NCI-H1930 (cell line): ENCODE measurements around the gene PLXNB1.
"Not testable (repeated sequence)": the region's sequence is repeated elsewhere in the genome, so short reads cannot be mapped to it uniquely, and the experiment has no call there.

Experiments used
- DNase-seq, 2 experiments: peaks; one replicate each; lab custom pipeline; 2025; lab: John Stamatoyannopoulos, UW

The PLXNB1 gene

DNA sequence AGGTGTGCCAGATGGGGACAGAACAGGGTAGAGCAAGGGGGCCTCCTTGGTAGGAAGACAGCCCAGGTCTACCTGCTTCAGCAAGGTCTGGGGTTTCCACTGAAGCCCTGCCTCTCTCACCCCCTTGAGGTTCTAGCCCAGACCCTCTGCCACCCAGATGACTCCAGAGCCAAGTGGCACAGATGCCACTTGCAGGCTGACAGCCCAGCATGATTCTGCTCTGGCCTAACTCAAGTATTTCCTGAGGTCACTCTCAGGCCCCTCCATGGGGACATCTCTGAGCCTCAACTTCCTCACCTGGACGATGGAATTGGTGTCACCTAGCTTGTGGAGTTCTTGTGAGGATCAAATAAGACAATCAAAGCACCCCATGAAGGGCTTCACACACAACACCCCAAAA lies 23.9 kb downstream of the PLXNB1 start:
- DNase-seq, result no peak

DNA sequence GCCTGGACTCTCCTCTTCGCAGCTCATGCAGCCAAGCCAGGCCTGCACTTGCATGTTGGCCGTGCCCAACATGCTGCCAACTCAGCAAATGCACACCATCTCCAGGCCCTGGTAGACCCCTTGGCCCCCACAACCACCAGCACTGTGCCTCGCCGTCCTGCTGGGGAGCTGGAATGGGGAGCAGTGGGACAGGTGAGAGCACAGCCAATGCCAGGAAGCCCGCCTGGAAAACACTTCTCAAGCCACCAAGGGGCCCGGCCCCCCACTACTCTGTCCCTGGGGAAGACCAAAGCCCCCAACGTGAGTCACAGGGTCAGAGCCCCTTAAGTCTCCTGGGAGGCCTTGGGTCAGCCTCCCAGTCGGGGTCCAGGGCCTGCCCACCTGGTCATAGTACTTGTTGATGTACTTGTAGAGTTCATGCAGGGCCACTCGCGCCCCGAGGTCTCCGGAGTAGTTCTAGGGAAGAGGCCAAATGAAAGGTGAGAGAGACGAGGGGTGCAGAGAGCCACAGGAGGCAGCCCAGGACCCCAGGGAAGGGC lies 24.5 kb downstream of the PLXNB1 start:
- DNase-seq, result no peak

- no peak for DNase-seq
These were observed 25.2 kb downstream of the PLXNB1 start for GRCh38 chr3:48404440-48405342.

- DNase-seq, result no peak
These were observed 26.1 kb downstream of the PLXNB1 start for GRCh38 chr3:48403533-48404439.

DNA sequence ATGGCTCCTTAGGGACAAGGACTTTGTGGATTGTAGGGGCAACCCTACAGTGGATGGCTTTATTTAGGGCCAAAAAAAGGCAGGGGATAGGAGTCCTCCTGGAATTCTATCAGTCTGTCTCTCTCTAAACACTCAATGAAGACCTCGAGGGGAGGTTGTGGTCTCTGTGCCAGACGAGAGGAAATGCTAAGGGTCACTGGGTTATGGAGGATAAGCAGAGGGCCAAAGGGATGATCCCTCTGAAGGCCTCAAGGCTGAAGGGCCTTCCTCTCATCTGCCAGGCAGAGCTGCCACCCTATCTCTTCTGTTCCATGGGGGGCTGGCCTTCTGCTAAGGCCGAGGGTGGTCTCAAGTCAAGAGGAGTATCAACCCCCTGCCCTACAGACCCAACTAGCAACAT lies 27.0 kb downstream of the PLXNB1 start:
- DNase-seq, result no peak

- DNase-seq, result no peak
These were observed 27.6 kb downstream of the PLXNB1 start for GRCh38 chr3:48402281-48402732.

DNA sequence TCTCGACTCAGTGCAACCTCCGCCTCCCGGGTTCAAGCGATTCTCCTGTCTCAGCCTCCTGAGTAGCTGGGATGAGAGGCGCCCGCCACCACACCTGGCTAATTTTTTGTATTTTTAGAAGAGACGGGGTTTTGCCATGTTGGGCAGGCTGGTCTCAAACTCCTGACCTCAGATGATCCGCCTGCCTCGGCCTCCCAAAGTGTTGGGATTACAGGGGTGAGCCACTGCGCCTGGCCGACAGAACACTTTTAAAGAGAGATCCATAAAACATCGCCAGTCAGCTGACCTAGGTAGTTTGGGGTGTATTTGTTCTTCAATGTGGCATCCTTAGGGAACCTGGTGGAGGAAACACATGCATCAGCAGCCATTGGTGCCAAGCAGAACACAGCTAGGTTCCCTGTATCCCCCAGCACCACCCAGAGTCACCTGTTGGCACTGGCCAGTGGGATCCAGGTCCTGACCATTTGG lies 28.4 kb downstream of the PLXNB1 start:
- DNase-seq, result not testable (repeated sequence)

DNA sequence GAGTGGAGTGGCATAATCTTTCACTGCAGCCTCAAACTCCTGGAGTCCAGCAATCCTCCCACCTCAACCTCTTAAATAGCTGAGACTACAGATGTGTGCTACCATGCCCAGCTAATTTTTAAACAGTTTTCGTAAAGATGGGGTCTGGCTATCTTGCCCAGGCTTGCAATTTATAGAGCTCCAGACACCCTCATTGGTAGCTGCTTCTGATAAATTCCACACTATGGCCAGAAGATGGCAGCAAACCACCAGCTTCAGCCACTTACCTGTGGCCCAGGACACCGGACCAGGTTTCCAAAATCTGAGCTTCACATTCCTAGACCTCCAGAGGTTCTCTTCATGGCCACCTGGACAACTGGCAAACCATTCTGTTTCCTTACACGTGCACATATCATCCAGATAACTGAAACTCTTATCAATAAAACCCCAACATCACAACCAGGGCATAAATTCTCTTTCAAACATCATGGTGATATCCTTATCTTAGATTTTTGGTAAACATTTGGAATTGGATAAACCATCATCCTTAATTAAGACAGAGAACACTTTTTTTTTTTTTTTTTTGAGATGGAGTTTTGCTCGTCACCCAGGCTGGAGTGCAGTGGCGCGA lies 29.0 kb downstream of the PLXNB1 start:
- DNase-seq, result peak; percentile 19 to 20

- no peak for DNase-seq
These were observed 30.3 kb downstream of the PLXNB1 start for GRCh38 chr3:48399387-48400172.

DNA sequence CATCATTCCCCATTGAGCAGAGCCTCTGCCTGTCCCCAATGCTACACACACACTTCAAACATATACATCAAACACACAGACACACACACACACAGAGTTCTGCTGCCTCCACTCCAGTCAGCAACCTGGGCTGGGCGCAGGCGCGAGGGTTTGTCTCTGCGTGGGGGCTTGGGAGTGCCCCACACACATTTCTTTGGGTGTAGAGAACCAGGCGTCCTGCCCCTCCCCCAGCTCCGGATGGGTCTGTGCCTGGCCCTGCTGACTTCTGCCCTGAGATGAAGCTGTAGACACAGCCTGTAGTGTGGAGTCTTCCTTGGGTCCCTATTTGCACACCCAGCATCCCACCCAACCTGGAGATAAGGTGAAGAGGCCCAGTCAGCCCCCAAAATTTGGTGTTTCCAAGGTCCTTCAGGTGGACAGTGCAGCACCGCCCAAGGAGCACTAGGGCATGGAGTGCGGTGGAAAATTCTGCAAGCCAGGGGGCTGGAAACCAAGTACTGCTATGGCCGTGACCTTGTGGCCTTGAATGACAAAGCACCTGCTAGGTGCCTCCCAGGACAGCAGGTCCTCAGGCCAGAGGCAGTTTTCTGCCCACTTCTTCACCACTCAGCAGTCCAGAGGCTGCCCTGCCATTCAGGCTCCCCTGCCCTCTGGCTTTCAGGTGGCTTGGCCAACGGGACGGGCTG lies 31.0 kb downstream of the PLXNB1 start:
- DNase-seq, result no peak

- no peak for DNase-seq
These were observed 31.9 kb downstream of the PLXNB1 start for GRCh38 chr3:48397767-48398681.

DNA sequence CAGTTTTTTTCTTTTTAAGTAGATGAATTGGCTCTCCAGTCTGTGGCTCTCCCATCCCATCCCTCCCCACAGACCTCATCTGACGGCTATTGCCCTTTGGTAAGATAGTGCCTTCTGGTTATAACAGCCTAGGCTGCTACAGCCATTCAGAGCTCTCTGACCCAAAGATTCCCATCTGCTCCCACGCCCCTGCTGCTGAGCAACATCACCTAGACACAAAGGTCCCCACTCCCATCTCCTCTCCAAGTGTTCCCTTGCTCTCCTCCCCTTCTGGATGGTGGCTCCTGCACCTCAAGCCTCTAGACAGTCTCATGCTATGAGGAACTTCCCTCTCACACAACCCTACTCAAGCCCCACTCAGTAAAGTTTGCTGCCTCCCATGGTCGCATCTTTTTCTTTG lies 34.2 kb downstream of the PLXNB1 start:
- DNase-seq, result no peak

- no peak for DNase-seq
These were observed 35.5 kb downstream of the PLXNB1 start for GRCh38 chr3:48394391-48394790.

DNA sequence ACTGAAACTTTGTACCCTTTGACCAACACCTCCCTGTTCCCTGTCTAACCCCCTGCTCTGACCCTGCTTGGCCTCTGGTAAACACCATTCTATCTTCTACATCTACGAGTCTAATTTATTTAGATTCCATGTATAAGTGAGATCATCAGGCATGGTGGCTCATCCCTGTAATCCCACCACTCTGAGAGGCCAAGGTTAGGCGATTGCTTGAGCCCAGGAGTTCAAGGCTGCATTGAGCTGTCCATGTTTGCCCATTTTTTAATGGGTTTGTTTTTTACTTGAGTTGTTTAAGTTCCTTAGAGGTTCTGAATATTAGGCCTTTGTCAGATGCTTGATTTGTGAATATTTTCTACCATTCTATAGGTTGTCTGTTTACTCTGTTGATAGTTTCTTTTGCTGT lies 40.9 kb downstream of the PLXNB1 start:
- DNase-seq, result no peak

DNA sequence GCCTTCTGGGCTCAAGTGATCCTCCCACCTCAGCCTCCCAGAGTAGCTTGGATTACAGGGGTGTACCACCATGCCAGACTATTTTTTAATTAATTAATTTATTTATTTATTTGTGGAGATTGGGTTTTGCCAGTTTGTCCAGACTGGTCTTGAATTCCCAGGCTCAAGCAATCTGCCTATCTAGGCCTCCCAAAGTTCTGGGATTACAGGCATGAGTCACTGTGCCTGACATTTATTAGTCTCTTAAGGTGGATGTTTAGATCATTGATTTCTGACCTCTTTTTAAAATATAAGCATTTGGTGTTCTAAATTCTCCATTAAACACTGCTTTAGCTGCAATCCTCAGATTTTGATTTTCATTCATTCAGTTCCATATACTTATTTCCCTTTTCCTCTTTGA lies 42.3 kb downstream of the PLXNB1 start:
- no peak for DNase-seq

- DNase-seq, result no peak
These were observed 56.9 kb downstream of the PLXNB1 start for GRCh38 chr3:48372862-48373435.

DNA sequence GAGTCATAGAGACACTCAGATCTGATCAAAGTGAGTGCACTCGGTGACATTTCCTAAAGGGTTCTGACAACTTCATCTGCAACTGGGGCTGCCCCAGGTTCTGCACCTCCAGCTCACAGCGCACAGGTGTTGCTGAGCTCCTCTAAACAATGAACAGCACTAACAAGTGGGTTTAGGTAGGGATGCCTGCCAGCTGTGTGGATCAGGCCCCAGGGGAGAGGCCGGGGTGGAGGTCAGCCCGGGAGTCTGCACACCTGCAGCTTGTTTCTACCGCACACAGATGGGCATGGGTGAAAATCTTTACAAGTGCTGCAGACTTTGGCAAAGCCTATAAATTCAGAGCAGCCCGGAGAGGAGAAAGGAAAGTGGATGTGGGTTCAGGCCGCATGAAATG lies 57.5 kb downstream of the PLXNB1 start:
- DNase-seq, result no peak

DNA sequence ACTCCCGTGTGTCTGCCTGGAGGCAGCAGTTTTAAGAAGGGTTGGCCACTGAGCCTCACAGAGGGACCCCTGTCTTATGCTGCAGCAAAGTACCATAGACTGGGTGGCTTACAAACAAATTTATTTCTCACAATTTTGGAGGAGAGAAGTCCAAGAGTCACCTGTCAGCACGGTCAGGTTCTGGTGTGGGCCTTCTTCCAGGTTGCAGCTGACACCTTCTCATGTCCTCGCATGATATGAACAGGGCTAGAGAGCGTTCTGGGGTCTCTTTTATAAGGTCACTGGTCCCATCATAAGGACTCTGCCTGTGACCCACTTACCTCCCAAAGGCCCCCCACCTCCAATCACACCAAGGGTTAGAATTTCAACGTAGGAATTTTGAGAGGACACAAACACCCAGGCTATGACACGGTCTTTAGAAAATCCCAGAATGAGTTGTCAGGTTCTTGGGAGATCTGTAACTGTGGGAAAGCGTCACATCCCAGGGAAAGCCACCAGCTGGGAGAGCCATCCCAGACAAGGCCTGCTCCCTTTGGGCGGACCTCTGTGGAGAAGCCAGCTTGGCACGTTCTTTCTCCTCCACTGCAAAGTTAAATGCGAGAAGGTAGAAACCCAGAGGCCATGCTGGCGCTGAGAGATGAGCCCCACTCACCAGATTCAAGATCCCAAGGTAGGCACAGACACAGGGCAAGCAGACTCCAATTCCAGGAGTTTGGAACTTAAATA lies 58.1 kb downstream of the PLXNB1 start, which contains the start of gene FBXW12:
TSS of gene FBXW12 (plus strand) at position 569 of the 726 bp plus-strand sequence. CDS start 549 bp downstream, outside the sequence.
- no peak for DNase-seq
